Measurements from ENCODE around the gene IKZF1. TPM values are rescaled to one million over a fixed set of nuclear protein-coding genes. Genes with fewer than 3 reads are reported as not detected.

The IKZF1 gene
- polyA plus RNA-seq, 2 of the 4 experiments (the other 2 are of a cell fraction): not detected

DNA sequence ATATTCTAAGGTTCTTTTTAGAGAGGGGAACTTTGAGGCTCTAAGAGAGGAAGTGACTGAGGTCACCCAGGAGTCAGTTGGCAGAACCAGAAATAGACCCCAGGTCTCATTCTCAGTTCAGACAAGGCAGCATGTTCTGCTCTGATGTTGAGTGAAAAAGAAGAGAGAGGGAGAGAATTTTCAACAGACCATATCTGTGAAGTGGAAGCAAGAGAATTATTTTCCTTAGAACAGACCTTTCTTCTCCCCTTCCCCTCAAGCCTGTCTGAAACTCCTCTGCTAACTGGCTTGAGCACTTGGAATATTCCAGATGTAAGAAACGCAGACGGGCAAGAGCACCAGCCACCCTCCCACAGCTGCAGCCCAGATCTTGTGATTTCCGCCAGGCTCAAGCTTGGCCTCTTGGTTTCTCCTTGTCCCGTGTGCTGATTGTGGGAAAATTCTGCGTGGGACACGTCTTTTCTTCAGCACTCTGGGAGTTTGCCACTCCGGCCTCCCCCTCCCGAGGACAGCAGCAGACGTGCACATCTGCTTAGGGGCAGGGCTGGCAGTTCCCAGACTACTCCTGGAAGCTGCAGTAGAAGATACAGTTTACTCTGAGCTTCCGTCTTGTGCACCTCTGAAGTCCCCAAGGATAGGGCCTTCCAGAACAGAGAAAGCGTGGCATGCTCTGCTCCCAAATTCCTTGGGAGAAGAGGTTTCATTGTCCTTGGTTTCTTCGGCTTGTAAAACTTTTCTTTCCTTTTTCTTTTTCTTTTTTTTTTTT lies 22.7 kb upstream of the IKZF1 start:
- Histone ChIP-seq H3K9me3 (no peaks in the 10 kb centered on the region), H3K4me1 (no peaks in the 10 kb centered on the region), H3K27ac (no peak overlapping the region), H3K4me2 (no peak overlapping the region), H3K4me3 (no peak overlapping the region)
- ChIA-PET CTCF (no interaction called here), POLR2A (no interaction called here)
- TF ChIP-seq CHD2 (IDR thresholded peaks at IDR 0.05; ENCODE audit: low read length, partially characterized antibody) (no peak), ZNF302 (CRISPR knock-in tag; IDR thresholded peaks at IDR 0.05) (no peak), FOSL2 (IDR thresholded peaks at IDR 0.05) (no peak), FOSL2 (CRISPR knock-in tag; IDR thresholded peaks at IDR 0.05) (no peak), JUNB (IDR thresholded peaks at IDR 0.05) (no peak), CEBPB (IDR thresholded peaks at IDR 0.05) (no peak), CBX8 (IDR thresholded peaks at IDR 0.05) (no peak), MAX (IDR thresholded peaks at IDR 0.05) (no peak), RNF2 (IDR thresholded peaks at IDR 0.05; ENCODE audit: borderline replicate concordance, low read depth) (no peak), ZSCAN20 (CRISPR knock-in tag; IDR thresholded peaks at IDR 0.05) (no peak), EHF (CRISPR knock-in tag; IDR thresholded peaks at IDR 0.05) (no peak), CHD4 (IDR thresholded peaks at IDR 0.05; ENCODE audit: borderline replicate concordance) (no peak), PHF8 (IDR thresholded peaks at IDR 0.05; ENCODE audit: borderline replicate concordance, low read depth) (no peak), FOSB (CRISPR knock-in tag; IDR thresholded peaks at IDR 0.05) (no peak), HOXB5 (CRISPR knock-in tag; IDR thresholded peaks at IDR 0.05) (no peak)
- TF ChIP-seq, protein P1, sequence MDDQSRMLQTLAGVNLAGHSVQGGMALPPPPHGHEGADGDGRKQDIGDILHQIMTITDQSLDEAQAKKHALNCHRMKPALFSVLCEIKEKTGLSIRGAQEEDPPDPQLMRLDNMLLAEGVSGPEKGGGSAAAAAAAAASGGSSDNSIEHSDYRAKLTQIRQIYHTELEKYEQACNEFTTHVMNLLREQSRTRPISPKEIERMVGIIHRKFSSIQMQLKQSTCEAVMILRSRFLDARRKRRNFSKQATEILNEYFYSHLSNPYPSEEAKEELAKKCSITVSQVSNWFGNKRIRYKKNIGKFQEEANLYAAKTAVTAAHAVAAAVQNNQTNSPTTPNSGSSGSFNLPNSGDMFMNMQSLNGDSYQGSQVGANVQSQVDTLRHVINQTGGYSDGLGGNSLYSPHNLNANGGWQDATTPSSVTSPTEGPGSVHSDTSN (IDR thresholded peaks at IDR 0.05): no peak
- 40% methylated on average over 12 of the region's 12 CpGs for WGBS (ENCODE audit: missing lambda C conversion rate)
- ATAC-seq (no peak), DNase-seq (ENCODE audit: low read depth in 1 of 2, low spot score in 1 of 2) (no peak), FAIRE-seq (no peak)

GRCh38 chr7:50282813-50283605 lies 21.5 kb upstream of the IKZF1 start:
- Histone ChIP-seq H3K4me1 (no peaks in the 10 kb centered on the region), H3K4me2 (no peak overlapping the region), H3K27ac (no peak overlapping the region), H3K4me3 (no peak overlapping the region), H3K9me3 (no peaks in the 10 kb centered on the region)
- 21% methylated on average over 11 of the region's 11 CpGs for WGBS (ENCODE audit: missing lambda C conversion rate)
- TF ChIP-seq EHMT2 (IDR thresholded peaks at IDR 0.05; ENCODE audit: low read depth): no peak
- no peak for TF ChIP-seq E2F6 (IDR thresholded peaks at IDR 0.05; ENCODE audit: borderline replicate concordance, low read depth)
- no peak for TF ChIP-seq TFCP2L1 (CRISPR knock-in tag; IDR thresholded peaks at IDR 0.05)
- TF ChIP-seq EHF (CRISPR knock-in tag; IDR thresholded peaks at IDR 0.05): no peak
- no peak for TF ChIP-seq TP53 (CRISPR knock-in tag; IDR thresholded peaks at IDR 0.05)
- no peak for TF ChIP-seq FOSL2 (IDR thresholded peaks at IDR 0.05)
- TF ChIP-seq FOSL2 (CRISPR knock-in tag; IDR thresholded peaks at IDR 0.05): no peak
- ChIA-PET POLR2A (no interaction called here), CTCF (no interaction called here)
- FAIRE-seq (no peak), DNase-seq (ENCODE audit: low read depth in 1 of 2, low spot score in 1 of 2) (no peak), ATAC-seq (no peak)

GRCh38 chr7:50283731-50284130 lies 20.8 kb upstream of the IKZF1 start:
- DNase-seq (ENCODE audit: low read depth in 1 of 2, low spot score in 1 of 2): no peak
- ChIA-PET CTCF (no interaction called here), POLR2A (no interaction called here)
- no peak overlapping the region for H3K4me3 ChIP-seq
- no peaks in the 10 kb centered on the region for H3K4me1 ChIP-seq
- ATAC-seq: no peak
- 10% methylated on average over 4 of the region's 4 CpGs for WGBS (ENCODE audit: missing lambda C conversion rate)
- TF ChIP-seq FOXS1 (CRISPR knock-in tag; IDR thresholded peaks at IDR 0.05) (no peak), HEYL (CRISPR knock-in tag; IDR thresholded peaks at IDR 0.05) (no peak)
- TF ChIP-seq, protein P2, sequence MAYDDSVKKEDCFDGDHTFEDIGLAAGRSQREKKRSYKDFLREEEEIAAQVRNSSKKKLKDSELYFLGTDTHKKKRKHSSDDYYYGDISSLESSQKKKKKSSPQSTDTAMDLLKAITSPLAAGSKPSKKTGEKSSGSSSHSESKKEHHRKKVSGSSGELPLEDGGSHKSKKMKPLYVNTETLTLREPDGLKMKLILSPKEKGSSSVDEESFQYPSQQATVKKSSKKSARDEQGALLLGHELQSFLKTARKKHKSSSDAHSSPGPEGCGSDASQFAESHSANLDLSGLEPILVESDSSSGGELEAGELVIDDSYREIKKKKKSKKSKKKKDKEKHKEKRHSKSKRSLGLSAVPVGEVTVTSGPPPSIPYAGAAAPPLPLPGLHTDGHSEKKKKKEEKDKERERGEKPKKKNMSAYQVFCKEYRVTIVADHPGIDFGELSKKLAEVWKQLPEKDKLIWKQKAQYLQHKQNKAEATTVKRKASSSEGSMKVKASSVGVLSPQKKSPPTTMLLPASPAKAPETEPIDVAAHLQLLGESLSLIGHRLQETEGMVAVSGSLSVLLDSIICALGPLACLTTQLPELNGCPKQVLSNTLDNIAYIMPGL (CRISPR knock-in tag; IDR thresholded peaks at IDR 0.05; ENCODE audit: borderline replicate concordance): no peak
- no peaks in the 10 kb centered on the region for H3K9me3 ChIP-seq
- H3K4me2 ChIP-seq: no peak overlapping the region
- no peak for FAIRE-seq
- no peak overlapping the region for H3K27ac ChIP-seq
